ENCODE measurements around the gene GPR21. TPM values are rescaled to one million over a fixed set of nuclear protein-coding genes. Genes with fewer than 3 reads are reported as not detected.

The GPR21 gene
- total RNA-seq, 4 donors from 2014 or later: 4.0 to 11.8 (median 5.7) TPM

- TF ChIP-seq, protein P1, sequence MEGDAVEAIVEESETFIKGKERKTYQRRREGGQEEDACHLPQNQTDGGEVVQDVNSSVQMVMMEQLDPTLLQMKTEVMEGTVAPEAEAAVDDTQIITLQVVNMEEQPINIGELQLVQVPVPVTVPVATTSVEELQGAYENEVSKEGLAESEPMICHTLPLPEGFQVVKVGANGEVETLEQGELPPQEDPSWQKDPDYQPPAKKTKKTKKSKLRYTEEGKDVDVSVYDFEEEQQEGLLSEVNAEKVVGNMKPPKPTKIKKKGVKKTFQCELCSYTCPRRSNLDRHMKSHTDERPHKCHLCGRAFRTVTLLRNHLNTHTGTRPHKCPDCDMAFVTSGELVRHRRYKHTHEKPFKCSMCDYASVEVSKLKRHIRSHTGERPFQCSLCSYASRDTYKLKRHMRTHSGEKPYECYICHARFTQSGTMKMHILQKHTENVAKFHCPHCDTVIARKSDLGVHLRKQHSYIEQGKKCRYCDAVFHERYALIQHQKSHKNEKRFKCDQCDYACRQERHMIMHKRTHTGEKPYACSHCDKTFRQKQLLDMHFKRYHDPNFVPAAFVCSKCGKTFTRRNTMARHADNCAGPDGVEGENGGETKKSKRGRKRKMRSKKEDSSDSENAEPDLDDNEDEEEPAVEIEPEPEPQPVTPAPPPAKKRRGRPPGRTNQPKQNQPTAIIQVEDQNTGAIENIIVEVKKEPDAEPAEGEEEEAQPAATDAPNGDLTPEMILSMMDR (IDR thresholded peaks at IDR 0.05): no peak
- Histone ChIP-seq H3K9me3 (no peaks in the 10 kb centered on the region), H3K4me3 (replicated peaks in 1 of 3) (no peak overlapping the region), H3K27me3 (no peaks in the 10 kb centered on the region), H3K27ac (no peak overlapping the region), H3K36me3 (peaks cover 4 to 7% of the 10 kb centered on the region in 2 donors), H3K4me1 (peaks cover 18 to 40% of the 10 kb centered on the region in 2 donors)
- intact Hi-C loops (cut with DNase I): loop anchor here (10.0 kb wide), 1 partner anchor 261 kb away; no protein-coding TSS in a partner anchor
- no peak for DNase-seq
- 97% methylated on average over 1 of the region's 1 CpG for WGBS, 2 donors
Measured at GRCh38 chr9:123084256-123084655, 50.8 kb downstream of the GPR21 start.

Small RNA genes within 50 kb of the gene (small RNA-seq; reads per million reads assigned to genes)
- gene GPR21: not detected

Other genes starting within 250 kb of the GPR21 start
- gene OR5C1, start 244.7 kb upstream of the GPR21 start, total RNA-seq: not detected
- gene OR1K1, start 233.5 kb upstream of the GPR21 start, total RNA-seq: not detected
- gene PDCL, start 205.1 kb upstream of the GPR21 start, total RNA-seq: 10 to 100 TPM; 17.5 to 31.6 (median 21.1) TPM
- 10 to 100 TPM; 43.1 to 91.2 (median 52.9) TPM for gene RC3H2, start 128.3 kb upstream of the GPR21 start, total RNA-seq
- gene ZBTB6, start 120.3 kb upstream of the GPR21 start, total RNA-seq: 10 to 100 TPM; 12.3 to 16.4 (median 14.2) TPM
- gene ZBTB26, start 102.2 kb upstream of the GPR21 start, total RNA-seq: 10 to 100 TPM; 10.9 to 15.6 (median 12.7) TPM
- 100 to 1,000 TPM in 3 of 4 donors, 10 to 100 TPM in 1; 90.7 to 144 (median 127) TPM for gene RABGAP1, start 92.6 kb upstream of the GPR21 start, total RNA-seq
- gene STRBP, start 234.9 kb downstream of the GPR21 start, total RNA-seq: 10 to 100 TPM; 29.3 to 52.2 (median 43.9) TPM